ENCODE results near the gene SST.

DNA sequence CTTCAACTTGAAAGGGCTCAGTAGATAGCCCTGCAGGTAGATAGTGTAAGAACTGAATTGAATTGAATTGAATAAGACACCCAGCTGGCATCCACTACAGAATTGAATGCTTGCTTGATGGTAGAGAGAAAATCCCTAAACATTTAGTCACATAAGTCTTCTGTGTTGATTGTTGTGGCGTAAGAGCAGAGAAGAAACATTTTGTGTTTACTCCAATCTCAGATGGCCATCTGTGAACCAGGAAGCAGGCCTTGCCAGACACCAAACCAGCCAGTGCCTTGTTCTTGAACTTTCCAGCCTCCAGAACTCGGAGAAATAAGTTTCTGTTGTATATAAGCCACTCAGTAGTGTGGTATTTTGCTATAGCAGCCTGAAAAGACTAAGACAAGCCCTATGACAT lies 43.6 kb downstream of the SST start:
- TF ChIP-seq ESRRG (CRISPR knock-in tag; IDR thresholded peaks at IDR 0.05) = no peak
- TF ChIP-seq TCF4 (CRISPR knock-in tag; IDR thresholded peaks at IDR 0.05; ENCODE audit: borderline replicate concordance) = no peak
- no peak for TF ChIP-seq ISL1 (CRISPR knock-in tag; IDR thresholded peaks at IDR 0.05)
- TF ChIP-seq ARNTL (CRISPR knock-in tag; IDR thresholded peaks at IDR 0.05; ENCODE audit: borderline replicate concordance, low read depth) = no peak
- TF ChIP-seq ZFP30 (CRISPR knock-in tag; IDR thresholded peaks at IDR 0.05) = no peak
